AG08395 (cell line): Measurements from ENCODE around the gene TTC38.
A peak's percentile ranks its signal among the peaks of the same experiment; 100 is the strongest.
"Not testable (repeated sequence)": the region's sequence is repeated elsewhere in the genome, so short reads cannot be mapped to it uniquely, and the experiment has no call there.

ENCODE experiments used
- DNase-seq: peaks from one replicate; pipeline ENCODE4 v3.0.0; 2012; ENCODE audit warnings: mixed read lengths, low spot score

The TTC38 gene

DNA sequence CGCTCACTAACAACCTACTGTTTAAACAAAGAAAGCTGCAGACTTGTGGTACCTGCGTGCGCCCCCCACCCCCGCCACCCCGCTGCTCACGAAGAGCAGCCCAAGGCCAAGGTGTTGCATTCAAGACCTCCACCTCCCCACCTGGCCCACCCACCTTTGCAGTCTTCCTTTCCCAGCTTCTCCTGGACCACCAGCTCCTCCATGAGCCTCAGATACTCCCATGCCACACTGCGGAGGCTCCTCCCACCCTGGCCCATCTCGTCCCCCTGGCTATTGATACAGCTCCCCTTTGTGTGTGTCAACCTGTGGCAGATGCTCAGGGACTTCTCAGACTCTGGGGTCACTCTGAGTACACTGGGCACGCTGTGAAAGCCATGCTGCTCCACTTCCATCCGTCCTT, 21.6 kb upstream of the TTC38 start:
- DNase-seq = no peak

DNA sequence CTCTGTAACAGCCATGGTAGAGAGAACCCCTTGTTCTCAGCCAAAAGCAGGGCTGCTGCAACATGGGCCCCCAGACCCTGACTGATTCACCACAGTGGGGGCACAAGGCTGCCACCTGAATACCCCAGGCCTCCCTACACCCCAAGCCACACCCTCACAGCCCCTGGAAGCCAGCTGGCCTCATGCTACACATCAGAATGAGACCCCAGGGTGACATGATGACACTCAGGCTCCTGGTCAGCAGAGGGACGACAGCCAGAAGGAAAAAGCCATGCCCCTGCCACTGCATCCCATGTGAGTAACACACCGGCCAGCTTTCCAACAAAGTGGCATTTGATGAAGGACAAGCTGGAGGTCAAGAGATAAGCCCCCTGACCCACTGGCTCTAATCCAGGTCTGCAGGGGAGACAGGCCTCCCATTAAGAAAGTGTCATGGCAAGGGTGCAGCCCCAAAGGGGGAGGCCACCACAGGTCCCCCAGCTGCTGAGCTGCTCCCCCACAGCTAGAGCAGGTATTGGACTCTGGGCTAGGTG, 20.3 kb upstream of the TTC38 start:
- DNase-seq = no peak

DNA sequence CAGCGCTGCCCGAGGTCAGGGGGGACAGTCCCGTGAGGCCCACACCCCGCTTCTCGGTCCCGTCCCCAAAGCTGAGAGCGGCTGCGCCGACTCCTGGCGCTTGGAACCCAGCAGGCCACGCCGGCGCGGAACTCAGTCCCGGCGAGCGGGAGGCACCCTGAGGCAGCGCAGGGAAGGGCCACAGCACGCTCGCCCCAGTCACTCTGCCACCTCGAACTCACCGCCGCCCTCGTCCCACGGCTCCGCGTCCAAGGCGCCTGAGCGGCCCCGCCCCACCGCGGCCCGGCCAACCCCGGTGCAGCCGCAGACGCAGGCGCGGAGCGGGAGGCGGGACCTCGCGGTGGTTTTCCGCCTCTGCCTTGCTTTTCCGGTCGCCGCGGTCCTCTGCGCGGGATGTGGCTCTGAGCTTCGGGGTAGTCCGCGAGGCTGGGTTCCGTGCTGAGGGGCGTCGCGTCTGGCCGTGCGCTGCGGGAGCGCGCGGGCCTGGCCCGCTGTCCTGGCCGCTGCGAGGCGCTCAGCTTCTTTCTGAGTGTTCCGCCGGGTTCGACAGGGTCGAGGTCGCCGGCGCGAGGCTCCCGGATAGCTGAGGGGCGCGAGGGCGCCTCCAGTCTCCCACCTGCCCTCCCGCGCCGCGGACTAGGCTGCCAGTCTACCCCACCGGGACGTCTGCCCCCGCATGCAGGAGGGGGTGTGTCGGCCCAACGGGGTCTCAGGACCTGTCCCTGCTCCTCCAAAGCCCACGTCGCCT, 17.6 kb upstream of the TTC38 start, which contains the start of gene CDPF1:
TSS of gene CDPF1 (minus strand) at position 259 of the 748 bp plus-strand sequence. CDS start 2,009 bp downstream, outside the sequence.
- DNase-seq = peak; percentile 97

DNA sequence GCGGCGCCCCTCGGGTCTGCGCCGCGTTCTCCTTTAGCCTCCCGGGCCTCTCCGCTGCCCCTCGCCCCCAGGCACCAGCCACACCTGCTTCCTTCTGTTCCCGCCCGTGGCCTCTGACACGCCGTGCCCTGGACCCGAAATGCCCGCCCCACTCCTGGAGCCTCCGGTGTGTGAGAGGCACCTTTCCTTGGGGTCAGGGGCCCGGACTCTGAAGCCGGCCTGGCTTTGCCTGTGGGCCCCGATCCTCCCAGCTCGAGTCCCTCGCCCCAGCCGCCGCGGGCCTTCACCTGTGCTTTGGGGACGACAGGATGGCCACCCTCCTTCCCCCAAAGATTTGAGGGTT, 17.1 kb upstream of the TTC38 start:
- DNase-seq = no peak

DNA sequence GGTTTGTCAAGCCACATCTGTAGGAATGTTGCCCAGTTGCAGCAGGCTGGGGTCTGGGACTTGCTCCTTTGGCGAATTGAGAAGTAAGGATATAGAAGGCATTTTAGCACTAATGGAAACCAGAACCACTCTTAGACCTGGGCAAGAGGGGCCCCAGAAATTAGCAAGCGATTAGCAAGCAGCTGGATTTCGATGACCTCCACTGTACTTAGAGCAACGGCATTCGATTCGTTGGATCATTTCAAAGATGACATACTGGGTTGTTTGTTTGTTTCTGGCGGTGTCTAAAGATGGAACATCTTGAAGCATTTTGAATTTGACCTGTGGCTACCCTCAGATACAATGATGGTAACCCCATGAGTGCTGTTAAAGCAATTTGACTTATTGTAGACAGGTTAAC, 16.5 kb upstream of the TTC38 start:
- DNase-seq = no peak

DNA sequence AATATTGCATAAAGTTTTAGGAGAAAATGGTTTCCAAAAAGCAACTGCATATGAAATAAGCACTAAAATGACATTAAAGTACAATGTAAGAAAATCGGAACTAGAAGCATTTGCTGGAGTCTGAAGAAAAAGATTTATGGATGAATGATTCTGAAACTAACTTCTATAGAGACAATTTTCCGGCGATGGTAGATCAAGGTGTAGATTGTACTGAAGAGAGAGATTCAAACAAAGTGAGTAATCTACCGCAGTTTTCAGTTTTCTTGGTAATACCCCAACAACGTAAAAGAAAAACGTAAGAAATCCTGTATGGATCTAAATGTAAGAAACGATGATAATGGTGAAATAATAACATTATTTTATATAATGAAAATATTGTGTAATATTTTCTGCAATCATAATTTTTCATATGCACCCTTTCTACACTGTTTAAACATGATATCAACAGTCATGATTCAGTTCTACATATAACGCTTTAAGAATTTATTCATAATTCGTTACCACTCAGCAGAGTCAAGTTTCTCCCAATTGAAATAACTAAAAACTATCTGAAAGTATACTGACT, 15.9 kb upstream of the TTC38 start:
- DNase-seq = no peak

DNA sequence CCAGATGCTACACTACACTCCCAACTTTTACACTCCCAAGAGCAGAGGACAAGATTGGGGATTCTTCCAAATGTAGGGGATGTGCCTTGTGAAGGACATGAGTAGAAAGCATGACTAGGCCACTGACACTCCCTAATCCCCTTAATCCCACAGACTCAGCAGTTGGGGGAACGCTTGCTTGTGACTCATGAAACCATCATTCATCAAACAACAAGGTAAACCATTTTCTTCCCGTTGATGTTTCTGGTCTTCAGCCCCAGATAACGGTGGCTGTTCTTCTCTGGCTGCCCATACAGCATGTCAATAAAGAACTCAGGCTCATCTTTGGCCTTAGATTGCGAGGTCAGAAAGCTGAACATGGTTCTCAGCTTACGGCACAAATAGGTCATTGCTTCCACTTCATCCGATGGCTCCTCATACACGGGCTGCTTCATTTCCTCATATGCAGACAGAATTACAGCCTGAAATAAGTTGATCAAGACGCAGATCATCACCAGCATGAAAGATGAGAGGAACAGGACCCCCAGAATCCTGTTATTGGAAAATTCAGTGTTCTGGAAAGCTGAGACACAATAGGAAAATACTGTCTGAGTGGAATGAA, 11.3 kb upstream of the TTC38 start:
- no peak for DNase-seq

DNA sequence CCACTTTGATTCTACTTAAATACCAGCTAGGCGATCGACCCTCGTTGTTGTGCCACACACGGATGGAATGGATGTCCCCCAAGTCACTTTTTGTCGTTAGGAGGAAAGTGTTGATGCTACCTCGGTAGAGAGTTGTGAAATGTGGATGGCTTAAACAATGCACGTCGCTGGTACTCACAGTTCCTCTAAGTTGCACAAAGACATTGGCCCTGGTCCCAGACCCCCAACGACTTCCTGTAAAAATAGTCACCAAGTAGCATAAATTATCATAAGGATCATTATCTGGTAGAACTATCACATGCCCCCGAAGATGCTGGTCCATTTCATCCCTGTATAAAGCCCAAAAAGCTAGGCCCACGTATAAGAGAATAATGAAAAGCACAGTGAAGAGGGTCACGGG, 8.4 kb upstream of the TTC38 start:
- no peak for DNase-seq

DNA sequence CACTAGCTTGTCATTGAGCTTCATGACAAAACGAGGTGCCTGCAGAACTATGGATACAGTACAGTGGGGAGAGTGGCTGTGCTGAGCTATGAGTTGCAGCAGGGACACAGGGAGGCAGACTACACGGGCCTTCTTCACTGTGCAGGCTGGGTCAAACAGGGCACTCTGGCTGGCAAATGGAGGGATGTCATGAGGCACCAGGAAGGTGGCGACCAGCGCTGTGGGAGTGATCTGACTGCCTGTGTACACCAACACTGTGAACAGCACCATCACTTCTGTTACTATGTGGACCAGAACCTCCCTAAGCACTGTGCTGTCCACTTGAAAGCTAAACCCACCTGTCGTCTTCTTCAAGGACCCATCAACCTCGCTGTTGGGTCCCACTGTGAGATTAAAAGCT, 7.8 kb upstream of the TTC38 start:
- DNase-seq = no peak

DNA sequence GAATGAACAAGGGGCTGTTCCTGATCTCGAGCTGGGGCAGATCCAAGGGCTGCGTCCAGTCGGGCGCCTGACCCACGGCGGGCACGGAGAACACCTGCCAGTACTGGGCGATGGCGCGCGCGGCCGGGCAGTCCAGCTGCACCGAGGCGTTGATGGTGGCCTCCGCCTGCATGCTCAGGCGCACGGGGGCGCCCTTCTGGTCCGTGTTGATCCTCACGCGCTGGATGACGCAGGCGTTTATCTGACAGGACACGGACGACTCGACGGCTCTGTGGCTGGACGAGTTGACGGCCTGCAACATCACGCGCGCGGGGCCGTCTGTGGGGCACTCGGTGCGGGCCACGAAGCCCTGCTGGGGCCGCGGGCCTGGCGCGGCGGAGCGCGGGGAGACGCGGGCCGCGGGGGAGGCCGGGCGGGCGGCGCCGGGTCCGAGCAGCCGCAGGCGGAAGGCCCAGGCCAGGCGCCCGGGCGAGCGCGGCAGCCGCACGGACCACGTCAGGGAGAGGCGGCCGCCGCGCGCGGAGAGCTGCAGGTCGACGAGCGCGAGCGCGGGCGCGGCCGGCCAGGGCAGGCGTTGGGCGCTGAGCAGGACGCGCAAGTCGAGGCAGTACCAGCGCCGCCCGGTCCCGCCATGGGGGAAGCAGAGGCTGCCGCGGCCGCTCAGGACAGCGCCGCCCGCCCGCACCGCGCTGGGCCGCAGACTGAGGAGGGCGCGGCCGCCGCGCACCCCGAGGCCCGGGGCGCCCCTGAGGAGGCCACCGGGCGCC, 5.2 kb upstream of the TTC38 start:
- no peak for DNase-seq

DNA sequence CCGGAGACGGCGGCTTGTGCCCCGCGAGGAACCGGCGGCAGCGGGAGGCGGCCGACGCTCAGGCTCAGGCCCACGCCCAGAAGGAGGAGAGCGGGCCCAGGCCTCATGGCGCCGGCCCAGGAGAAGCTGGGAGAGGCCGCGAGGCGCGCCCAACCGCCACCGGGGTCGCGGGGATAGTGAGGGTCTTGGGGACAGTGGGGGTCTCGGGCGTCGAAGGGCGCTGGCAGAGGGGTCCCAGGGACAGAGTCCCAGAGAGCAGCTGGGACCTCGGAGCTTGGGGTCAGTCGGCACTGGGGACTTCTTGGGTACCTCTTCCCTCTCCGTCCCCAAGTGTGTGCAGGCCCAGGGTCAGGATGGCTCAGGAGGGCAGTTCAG, 4.6 kb upstream of the TTC38 start, which contains the start of gene PKDREJ:
TSS of gene PKDREJ (minus strand) at position 128 of the 375 bp plus-strand sequence. CDS start at position 107, 21 bp downstream.
- no peak for DNase-seq

DNA sequence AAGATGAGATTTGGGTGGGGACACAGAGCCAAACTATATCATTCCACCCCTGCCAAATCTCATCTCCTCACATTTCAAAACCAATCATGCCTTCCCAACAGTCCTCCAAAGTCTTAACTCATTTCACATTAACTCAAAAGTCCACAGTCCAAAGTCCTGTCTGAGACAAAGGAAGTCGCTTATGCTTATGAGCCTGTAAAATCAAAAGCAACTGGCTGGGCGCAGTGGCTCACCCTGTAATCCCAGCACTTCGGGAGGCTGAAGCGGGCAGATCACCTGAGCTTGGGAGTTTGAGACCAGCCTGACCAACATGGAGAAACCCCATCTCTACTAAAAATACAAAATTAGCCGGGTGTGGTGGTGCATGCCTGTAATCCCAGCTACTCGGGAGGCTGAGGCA, 3.3 kb upstream of the TTC38 start:
- DNase-seq = not testable (repeated sequence)

DNA sequence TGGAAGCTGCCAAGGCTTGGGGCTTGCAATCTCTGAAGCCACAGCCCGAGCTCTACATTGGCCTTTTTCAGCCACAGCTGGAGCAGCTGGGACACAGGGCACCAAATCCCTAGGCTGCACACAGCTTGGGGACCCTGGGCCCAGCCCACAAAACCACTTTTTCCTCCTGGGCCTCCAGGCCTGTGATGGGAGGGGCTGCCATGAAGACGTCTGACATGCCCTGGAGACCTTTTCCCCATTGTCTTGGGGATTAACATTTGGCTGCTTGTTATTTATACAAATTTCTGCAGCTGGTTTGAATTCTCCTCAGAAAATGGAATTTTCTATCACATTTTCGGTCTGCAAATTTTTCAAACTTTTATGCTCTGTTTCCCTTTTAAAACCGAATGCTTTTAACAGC, 2.2 kb upstream of the TTC38 start:
- not testable (repeated sequence) for DNase-seq

DNA sequence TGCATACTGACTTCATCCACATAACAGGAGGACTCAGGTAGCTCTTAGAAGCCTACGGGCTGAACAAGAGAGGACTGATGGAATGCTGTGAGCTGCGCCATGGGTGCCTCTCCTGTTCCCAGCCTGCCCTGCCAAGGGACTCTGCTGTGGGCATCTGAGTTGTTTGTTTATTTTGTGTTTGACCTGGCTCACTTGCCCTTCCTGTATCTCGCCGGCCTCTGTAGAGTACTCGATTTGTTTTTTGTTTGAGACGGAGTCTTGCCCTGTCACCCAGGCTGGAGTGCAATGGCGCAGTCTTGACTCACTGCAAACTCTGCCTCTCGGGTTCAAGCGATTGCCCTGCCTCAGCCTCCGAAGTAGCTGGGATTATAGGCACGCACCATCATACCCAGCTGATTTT, 1.8 kb downstream of the TTC38 start:
- DNase-seq = no peak

DNA sequence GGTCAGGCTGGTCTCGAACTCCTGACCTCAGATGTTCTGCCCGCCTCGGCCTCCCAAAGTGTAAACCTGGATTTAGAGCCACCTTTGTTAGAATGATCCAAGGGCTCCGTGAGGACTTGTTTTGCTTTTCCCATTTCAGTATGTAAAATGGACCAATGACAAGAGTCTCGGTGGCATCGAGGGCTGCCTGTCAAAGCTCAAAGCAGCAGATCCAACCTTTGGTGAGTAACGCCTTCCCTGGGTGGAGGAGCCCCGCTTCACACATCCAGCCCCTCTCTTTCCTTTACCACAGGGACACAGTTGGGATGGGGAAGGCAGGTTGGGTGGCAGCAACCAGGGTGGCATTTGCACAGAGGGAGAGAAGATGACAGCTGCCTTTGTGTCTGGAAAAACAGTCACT, 4.4 kb downstream of the TTC38 start:
- no peak for DNase-seq

DNA sequence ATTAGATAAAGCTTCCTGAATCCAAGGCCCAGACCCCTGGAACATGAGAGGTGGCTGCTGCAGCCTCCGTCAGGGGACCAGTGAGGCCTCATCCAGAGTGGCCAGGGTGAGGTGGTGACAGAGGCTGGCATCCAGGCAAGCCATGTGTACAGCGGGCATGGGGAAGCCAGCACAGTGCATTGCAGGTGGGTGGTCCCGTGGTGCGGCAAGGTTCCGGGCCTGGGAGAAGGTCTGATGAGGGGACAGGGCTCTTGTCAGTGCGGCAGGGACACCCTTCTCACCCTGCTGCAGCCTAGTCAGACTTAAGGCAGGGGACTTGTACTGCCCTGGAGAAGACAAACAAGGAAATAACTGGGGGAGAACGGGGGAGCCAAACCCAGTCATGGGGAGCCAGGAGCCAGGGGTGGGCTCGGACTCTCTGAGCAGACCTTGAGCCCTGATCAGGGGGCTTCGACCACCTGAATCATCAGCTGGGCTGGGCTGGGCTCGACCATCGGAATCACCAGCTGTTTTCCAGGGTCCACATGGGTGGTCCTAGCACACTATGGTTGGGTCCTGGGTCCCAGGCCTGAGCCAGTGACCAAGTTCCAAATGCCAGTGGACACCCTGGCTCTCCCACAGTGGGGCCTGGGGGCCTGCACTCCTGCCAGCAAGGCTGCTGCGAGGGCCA, 5.1 kb downstream of the TTC38 start:
- DNase-seq = no peak

DNA sequence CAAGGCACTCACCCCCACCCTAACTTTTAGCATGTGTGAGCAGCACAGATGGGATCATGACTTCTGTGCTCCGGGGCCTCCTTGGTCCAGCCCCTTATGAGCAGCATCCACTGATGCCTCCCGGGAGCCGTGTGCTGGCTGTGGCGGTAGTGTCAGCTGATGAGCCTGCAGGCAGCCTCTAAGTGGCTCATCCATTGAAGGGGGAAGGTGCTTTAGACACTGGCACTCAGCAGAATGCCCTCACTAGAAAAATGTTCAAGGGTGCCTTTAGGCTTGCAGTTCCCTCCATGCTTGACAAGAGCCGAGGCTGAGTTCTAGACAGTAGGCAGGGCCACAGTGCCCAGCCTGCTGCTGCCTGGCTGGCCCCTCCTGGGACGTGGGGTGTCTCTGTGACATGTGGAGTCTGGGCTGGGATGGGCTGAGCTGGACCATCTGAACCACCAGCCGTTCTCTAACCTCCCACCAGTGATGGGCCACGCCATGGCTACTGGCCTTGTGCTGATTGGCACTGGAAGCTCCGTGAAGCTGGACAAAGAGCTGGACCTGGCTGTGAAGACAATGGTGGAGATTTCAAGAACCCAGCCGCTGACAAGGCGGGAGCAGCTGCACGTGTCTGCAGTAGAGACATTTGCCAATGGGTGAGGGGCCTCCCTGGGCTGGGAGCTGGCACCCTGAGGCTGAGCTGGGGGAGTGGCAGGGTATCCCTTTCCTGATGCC, 5.8 kb downstream of the TTC38 start:
- DNase-seq = no peak

DNA sequence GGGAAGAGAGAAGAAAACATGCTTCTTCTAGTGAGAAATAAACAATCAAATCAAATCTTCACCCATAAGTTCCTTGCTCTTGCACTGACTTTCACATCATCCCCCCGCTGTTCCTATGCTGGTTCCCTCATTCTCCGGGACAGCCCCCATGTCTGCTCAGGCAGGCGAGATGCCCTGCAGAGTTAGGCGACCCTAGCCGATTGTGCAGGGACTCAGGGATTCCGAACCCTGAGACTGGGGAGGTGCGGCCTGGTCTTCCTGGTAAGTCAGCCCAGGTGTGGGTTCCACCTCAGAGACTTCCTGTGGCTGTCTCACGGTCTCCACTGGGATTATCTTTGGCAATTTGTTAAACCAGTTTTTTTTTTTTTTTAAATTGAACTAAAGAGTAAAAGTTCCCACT, 6.6 kb downstream of the TTC38 start:
- DNase-seq = no peak

DNA sequence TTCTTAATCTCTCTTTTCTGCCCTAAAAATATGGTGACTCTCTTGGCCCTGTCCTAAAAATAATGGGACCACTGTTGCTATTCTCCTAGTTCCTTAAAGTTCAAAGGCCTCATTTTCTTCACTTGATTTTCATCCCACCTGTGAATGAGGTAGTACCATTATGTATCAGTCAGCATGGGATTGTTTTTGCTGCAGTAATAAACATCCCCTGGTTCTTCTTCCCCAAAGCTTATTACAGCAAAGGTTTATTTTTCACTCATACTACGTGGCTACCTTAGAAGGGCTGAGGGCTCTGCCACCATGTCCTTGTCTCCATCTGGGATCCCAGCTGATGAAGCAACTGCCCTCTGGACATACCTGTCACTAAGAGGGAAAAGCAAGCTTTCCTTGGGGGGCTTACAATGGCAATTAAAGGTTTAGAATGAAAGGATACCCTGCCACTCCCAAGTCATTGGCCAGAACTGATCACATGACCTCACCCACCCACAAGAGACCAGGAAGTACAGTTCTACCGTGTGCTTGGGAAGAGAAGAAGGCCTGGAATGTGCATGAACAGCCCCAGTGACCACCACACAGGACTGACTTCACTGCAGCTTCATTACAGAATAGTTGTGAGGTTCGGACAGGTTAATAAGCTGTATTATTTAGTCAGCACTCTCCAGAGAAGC, 7.8 kb downstream of the TTC38 start:
- peak; percentile 29 for DNase-seq

DNA sequence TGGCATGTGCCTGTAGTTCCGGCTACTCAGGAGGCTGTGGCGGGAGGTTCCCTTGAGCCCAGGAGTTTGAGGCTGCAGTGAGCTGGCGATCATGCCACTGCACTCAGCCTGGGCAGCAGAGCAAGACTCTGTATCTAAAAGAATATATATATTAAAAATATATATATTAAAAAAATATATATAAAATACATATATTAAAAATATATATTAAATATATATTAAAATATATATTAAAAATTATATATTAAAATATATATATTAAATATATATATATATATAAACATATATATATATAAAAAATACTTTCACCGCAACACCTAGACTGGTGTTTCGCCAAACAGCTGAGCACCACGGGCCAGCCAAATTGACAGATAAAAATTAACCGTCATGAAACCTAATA, 8.8 kb downstream of the TTC38 start:
- DNase-seq = no peak
